NT2/D1 (cell line): Measurements from ENCODE around the gene ACAP2.

Experiments
- SUZ12 ChIP-seq: IDR thresholded peaks from 2 replicates; pipeline ENCODE4 v1.6.1; 2011; ENCODE audit not compliant: insufficient read length, insufficient read depth; ENCODE audit errors: extremely low read depth
- YY1 ChIP-seq: IDR thresholded peaks from 2 replicates; pipeline ENCODE4 v1.6.1; 2011; ENCODE audit not compliant: insufficient read length, insufficient read depth
- ZNF274 ChIP-seq: IDR thresholded peaks from 2 replicates; pipeline ENCODE4 v1.6.1; 2011; ENCODE audit warnings: mild to moderate bottlenecking, low read depth, low read length

DNA sequence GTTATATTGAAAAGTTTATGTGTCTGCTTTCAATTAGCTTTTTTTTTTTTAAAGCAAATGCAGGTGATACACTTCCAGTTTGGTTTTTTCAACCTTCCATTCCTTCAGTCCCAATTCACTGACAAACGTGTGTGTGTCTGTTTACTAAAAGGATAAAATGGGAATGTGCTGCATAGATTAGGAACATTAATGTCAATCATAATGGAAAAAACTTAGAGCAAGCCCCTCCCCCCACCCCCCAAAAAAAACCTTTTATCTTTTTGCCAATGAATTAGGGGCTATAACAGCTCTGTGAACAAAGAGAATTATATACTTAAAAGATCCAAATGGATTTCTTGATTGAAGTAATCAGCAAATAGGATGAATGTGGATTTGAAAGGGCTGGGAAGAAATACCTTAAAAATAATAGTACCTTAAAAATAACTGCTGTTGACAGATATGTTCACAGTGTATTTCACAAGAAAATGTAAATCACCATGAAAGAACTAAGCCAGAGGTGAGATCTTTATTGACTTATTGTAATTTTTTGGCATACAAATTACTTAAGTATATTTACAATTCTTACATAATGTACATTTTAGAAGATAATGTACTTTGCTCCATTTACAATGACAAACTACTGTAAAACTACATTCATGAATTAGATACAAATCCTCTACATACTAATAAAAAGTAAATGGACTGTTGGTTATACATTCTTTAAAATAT lies 168.4 kb downstream of the ACAP2 start:
- TF ChIP-seq YY1 (no peak), ZNF274 (no peak), SUZ12 (no peak)
